ENCODE measurements around the gene MDC1. TPM values are rescaled to one million over a fixed set of nuclear protein-coding genes. Genes with fewer than 3 reads are reported as not detected.

The MDC1 gene
- total RNA-seq, 1 experiment from 2014 or later: 77.6 TPM

DNA sequence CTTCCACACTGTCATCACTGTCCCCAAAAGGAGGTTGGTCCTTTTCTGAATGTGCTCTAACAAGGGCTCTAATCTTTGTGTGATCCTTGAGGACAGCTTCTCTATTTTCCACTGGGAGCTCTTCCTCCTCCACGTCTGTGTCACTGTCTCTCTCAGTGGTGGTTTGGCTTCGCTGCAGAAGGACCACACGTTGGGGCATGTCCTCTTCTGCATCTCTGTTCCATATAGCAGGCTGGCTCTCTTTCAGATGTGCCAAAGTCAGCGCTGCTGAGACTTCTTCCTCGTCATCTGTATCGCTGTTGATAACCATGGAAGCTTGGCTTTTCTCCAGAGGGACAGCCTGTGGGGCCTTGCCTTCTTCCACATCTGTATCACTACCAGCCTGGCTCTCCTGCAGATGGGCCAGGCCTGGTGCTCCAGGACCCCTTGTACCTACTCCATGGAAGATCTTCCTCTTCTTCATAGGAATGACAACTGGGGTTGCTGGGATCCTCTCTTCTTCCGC is 4.6 kb downstream of the MDC1 start:
- no peak overlapping the region for H2AK5ac ChIP-seq (ENCODE audit: insufficient read length, low read length)
- no peak overlapping the region for H3T11ph ChIP-seq (ENCODE audit: low read length)
- H3K27me3 Mint-ChIP-seq (ENCODE audit: low read depth): no peaks in the 10 kb centered on the region
- peaks cover under 1% of the 10 kb centered on the region in 2 experiments; a peak in 1 of 5 replicates for H3K9me3 Mint-ChIP-seq
- no peak overlapping the region for H3K56ac ChIP-seq (ENCODE audit: insufficient read length, low read depth, low read length)
- no peak overlapping the region for H4K8ac ChIP-seq (replicated peaks; ENCODE audit: insufficient read length, low read depth, low read length)
- no peak overlapping the region for H4K5ac ChIP-seq (ENCODE audit: insufficient read length, low read depth, low read length)
- no peak overlapping the region for H3K27ac ChIP-seq (ENCODE audit: insufficient read length, low read depth, low read length)
- H3K23ac ChIP-seq (ENCODE audit: insufficient read length, low read depth, low read length): no peak overlapping the region
- TF ChIP-seq, protein P1, sequence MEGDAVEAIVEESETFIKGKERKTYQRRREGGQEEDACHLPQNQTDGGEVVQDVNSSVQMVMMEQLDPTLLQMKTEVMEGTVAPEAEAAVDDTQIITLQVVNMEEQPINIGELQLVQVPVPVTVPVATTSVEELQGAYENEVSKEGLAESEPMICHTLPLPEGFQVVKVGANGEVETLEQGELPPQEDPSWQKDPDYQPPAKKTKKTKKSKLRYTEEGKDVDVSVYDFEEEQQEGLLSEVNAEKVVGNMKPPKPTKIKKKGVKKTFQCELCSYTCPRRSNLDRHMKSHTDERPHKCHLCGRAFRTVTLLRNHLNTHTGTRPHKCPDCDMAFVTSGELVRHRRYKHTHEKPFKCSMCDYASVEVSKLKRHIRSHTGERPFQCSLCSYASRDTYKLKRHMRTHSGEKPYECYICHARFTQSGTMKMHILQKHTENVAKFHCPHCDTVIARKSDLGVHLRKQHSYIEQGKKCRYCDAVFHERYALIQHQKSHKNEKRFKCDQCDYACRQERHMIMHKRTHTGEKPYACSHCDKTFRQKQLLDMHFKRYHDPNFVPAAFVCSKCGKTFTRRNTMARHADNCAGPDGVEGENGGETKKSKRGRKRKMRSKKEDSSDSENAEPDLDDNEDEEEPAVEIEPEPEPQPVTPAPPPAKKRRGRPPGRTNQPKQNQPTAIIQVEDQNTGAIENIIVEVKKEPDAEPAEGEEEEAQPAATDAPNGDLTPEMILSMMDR (conservative IDR thresholded peaks at IDR 0.05): no peak
- peaks cover 52 to 75% (median 72%) of the 10 kb centered on the region in 3 experiments; a peak in 6 of 7 replicates for H3K36me3 Mint-ChIP-seq (ENCODE audit: insufficient read depth in 1 of 3, low read depth in 3 of 3)
- no peak overlapping the region for H2BK15ac ChIP-seq (ENCODE audit: low read depth, low read length)
- H3K4ac ChIP-seq (ENCODE audit: low read depth, low read length): no peak overlapping the region
- no peak overlapping the region for H3K4me3 Mint-ChIP-seq
- H4K91ac ChIP-seq (ENCODE audit: insufficient read length, low read depth, low read length): no peak overlapping the region
- peaks cover 6% of the 10 kb centered on the region for H3K23me2 ChIP-seq (ENCODE audit: insufficient read length, low read depth, low read length, poor library complexity, severe bottlenecking)
- H3K18ac ChIP-seq (ENCODE audit: insufficient read length, low read depth, low read length): no peak overlapping the region
- H3K9ac ChIP-seq (ENCODE audit: extremely low read depth, insufficient read length, low read length): no peak overlapping the region
- no peaks in the 10 kb centered on the region for H4K20me1 ChIP-seq (ENCODE audit: control insufficient read depth, insufficient read depth, insufficient read length)
- H3K4me1 Mint-ChIP-seq: peaks cover 17% of the 10 kb centered on the region in 2 experiments
- H3K27ac Mint-ChIP-seq: peak overlapping the region in 1 of 3 experiments; percentile 90; a peak in 2 of 7 replicates
- H2BK12ac ChIP-seq (ENCODE audit: insufficient read length, low read depth, low read length): no peak overlapping the region
- H2AFZ ChIP-seq (ENCODE audit: low read length): no peak overlapping the region
- no CpG with 5 or more reads among the region's 7 CpGs for WGBS (ENCODE audit: extremely low coverage, insufficient read length, low lambda C conversion rate)
- H3K79me1 ChIP-seq (ENCODE audit: insufficient read depth, low read depth, low read length, poor library complexity, severe bottlenecking): no peaks in the 10 kb centered on the region
- H3K14ac ChIP-seq (ENCODE audit: insufficient read depth, low read length): no peak overlapping the region
- H2BK5ac ChIP-seq (ENCODE audit: insufficient read length, low read length): no peak overlapping the region
- H3K27me3 ChIP-seq (ENCODE audit: insufficient read depth, low read length): no peaks in the 10 kb centered on the region
- no peak overlapping the region for H2BK120ac ChIP-seq (ENCODE audit: low read depth, low read length, poor library complexity, severe bottlenecking)
- H3K79me2 ChIP-seq (ENCODE audit: insufficient read depth, low read length): no peaks in the 10 kb centered on the region
- no peaks in the 10 kb centered on the region for H3K4me1 ChIP-seq (ENCODE audit: insufficient read depth, low read length)
- DNase-seq: no peak
- H2BK20ac ChIP-seq (ENCODE audit: low read depth, low read length, poor library complexity, severe bottlenecking): no peak overlapping the region
- no peak overlapping the region for H3K4me2 ChIP-seq (ENCODE audit: insufficient read depth, insufficient read length, low read length)
- no peaks in the 10 kb centered on the region for H3K9me3 ChIP-seq (ENCODE audit: control insufficient read depth, low read depth, low read length)

Data from H9 (cell line).